ENCODE measurements around the gene CDCA5. TPM values are rescaled to one million over a fixed set of nuclear protein-coding genes. Genes with fewer than 3 reads are reported as not detected.

The CDCA5 gene
- 70.7 and 72.1 TPM in 2 replicates for total RNA-seq

DNA sequence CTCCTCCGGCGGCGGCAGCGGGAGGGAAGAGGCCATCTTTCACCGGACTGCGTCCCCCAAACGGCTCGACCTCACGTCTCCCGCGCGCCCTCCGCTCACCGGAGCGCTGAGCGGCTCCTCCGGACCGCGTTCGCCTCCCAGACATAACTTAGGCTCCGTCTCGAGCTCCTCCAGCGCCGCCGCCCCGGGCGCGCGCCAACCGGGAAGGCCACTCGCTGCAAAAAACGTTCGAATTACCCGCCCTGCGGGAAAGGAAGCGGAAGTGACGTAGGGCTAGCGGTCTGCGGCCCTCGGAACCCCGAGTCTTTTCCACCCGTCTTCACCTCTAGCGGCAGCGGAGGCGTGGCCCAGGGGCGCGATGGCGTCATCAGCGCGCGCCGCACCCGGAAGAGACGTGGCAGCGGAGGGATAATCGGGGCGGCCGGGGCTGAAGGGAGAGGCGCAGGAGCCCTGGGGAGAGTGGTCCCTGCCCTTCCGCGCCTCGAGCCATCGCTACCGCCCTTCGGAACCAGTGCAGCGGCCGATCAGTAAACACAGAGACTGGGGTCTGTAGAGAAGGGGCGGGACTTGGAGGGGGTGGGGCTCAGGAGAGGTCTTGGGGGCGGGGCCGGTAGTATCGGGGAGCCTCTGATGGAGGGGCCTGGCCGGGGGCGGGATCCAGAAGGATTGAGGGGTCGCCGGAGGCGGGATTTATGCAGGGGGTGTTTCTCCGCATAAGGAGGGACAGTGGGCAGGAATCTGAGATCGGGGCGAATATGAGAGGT, at the start of gene CDCA5, which contains the start of gene ZFPL1:
TSS of gene CDCA5 (minus strand) at position 207 of the 764 bp plus-strand sequence. CDS start at position 145, 62 bp downstream.
TSS of gene ZFPL1 (plus strand) at position 389 of the 764 bp plus-strand sequence. CDS start 477 bp downstream, outside the sequence.
- intact Hi-C loops (cut with micrococcal nuclease), result loop anchor here (1.0 kb wide), 14 partner anchors 12 to 531 kb away; partner anchors contain the start of genes ATG2A, EHD1, FAU and MRPL49

GRCh38 chr11:65132988-65133700, 49.3 kb upstream of the CDCA5 start:
- intact Hi-C loops (cut with micrococcal nuclease), result loop anchor here (5.0 kb wide), 1 partner anchor 394 kb away; the partner anchor contains the start of gene SCYL1

- intact Hi-C loops (cut with micrococcal nuclease), result loop anchor here (5.0 kb wide), 1 partner anchor 395 kb away; the partner anchor contains the start of gene SCYL1
These were observed 48.6 kb upstream of the CDCA5 start for GRCh38 chr11:65132238-65132987.

GRCh38 chr11:65131895-65132237, 48.0 kb upstream of the CDCA5 start:
- intact Hi-C loops (cut with micrococcal nuclease), result loop anchor here (5.0 kb wide), 1 partner anchor 395 kb away; the partner anchor contains the start of gene SCYL1

- intact Hi-C loops (cut with micrococcal nuclease), result loop anchor here (5.0 kb wide), 1 partner anchor 396 kb away; the partner anchor contains the start of gene SCYL1
These were observed 47.6 kb upstream of the CDCA5 start for GRCh38 chr11:65131417-65131776.

- intact Hi-C loops (cut with micrococcal nuclease), result loop anchor here (5.0 kb wide), 1 partner anchor 396 kb away; the partner anchor contains the start of gene SCYL1
These were observed 47.0 kb upstream of the CDCA5 start for GRCh38 chr11:65130631-65131416.

DNA sequence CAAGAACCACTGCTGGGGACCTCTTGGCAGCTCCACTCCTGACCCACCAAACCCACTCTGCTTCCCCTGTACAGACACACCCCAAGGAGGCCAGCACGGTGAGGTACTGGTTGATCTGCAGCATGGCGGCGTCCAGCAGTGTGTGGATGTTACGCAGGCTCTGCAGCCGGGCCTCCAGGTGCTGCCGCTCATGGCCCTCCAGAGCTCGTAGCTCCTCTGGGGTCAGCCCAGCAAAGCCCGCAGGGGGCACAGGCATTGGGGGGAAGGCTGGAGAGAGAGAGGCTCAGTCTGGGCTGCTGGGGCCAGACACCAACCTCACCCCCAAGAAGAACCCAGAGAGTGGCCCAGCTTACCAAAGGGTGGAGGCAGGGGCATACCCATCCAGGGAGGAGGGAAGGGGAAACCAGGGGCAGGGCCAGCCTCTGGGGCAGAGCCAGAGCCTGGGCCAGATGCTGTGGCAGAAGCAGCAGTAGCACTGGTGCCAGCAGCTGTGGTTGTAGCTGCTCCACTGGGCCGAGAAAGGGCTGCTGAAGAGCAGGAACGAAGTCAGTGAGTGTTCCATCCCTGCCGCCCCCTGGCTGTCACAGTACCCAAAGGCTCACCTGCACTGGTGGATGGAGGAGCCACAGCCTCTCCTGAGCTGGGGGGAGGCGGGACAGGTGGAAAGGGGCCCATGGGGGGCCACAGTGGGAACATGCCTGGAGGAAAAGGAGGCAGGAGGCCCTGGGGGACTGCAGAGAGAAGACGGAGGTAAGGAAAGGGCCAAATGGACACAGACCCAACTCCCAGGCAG, 46.0 kb upstream of the CDCA5 start:
- intact Hi-C loops (cut with micrococcal nuclease), result loop anchor here (5.0 to 10.0 kb wide), 2 partner anchors 397 to 1215 kb away; partner anchors contain the start of genes B4GAT1, BRMS1 and SCYL1

GRCh38 chr11:65128182-65129145, 44.6 kb upstream of the CDCA5 start:
- intact Hi-C loops (cut with micrococcal nuclease), result loop anchor here (10.0 kb wide), 1 partner anchor 1216 kb away; the partner anchor contains the start of genes B4GAT1 and BRMS1

GRCh38 chr11:65127473-65128181, 43.8 kb upstream of the CDCA5 start:
- intact Hi-C loops (cut with micrococcal nuclease), result loop anchor here (10.0 kb wide), 1 partner anchor 1217 kb away; the partner anchor contains the start of genes B4GAT1 and BRMS1

DNA sequence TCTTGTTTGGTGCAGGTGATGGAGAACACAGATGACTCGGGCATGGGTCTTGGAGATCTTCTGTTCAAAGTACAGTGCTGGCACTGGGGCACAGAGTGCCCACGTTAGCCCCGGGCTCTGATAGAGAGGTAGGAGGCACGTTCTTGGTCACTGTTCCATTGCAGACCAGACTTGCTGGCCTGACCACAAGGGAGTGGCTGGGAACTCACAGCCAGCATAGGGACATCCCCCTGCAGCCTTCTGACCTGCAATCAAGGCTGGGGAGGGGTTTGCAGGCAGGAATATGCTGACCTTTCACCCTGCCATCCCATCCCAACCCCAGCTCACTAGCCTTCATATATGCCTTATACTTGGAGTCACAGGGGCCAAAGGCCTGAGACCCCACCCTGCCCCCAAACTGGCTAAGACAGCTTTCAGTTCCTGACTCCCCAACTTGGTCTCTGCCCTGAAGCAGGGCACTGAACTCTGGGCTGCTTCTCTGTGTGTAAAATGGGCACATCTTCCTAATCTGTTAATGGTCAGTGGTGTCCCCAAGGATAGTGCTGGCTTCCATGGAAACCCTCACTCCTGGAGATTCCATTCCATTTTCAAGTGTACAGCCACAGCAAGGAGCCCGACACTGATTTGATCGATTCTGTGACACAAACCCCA, 42.9 kb upstream of the CDCA5 start:
- intact Hi-C loops (cut with micrococcal nuclease), result loop anchor here (10.0 kb wide), 1 partner anchor 1218 kb away; the partner anchor contains the start of genes B4GAT1 and BRMS1

- intact Hi-C loops (cut with micrococcal nuclease), result loop anchor here (10.0 kb wide), 1 partner anchor 1219 kb away; the partner anchor contains the start of genes B4GAT1 and BRMS1
These were observed 41.6 kb upstream of the CDCA5 start for GRCh38 chr11:65125197-65126056.

GRCh38 chr11:65124480-65125196, 40.8 kb upstream of the CDCA5 start:
- intact Hi-C loops (cut with micrococcal nuclease), result loop anchor here (5.0 to 10.0 kb wide), 2 partner anchors 448 to 1220 kb away; partner anchors contain the start of genes B4GAT1, BRMS1, FAM89B and ZNRD2

- intact Hi-C loops (cut with micrococcal nuclease), result loop anchor here (1.0 to 10.0 kb wide), 10 partner anchors 12 to 1223 kb away; partner anchors contain the start of genes ARL2, B4GAT1, BRMS1 and CDCA5
These were observed 38.2 kb upstream of the CDCA5 start, which contains the start of the genes FAU and MRPL49 for GRCh38 chr11:65121865-65122696. FAU (minus strand) TSS chr11:65122134; CDS start chr11:65121813, 321 bp downstream. MRPL49 (plus strand) TSS chr11:65122321; CDS start chr11:65122347, 26 bp downstream.

- intact Hi-C loops (cut with micrococcal nuclease), result loop anchor here (5.0 to 10.0 kb wide), 2 partner anchors 451 to 1223 kb away; partner anchors contain the start of genes B4GAT1, BRMS1, FAM89B and ZNRD2
These were observed 37.6 kb upstream of the CDCA5 start for GRCh38 chr11:65121447-65121864.
